ENCODE results near the gene PPP5C. TPM values are rescaled to one million over a fixed set of nuclear protein-coding genes. Genes with fewer than 3 reads are reported as not detected.

PPP5C gene
- total RNA-seq, 4 donors from 2014 or later, result 24.1 to 68.4 (median 41.4) TPM

DNA sequence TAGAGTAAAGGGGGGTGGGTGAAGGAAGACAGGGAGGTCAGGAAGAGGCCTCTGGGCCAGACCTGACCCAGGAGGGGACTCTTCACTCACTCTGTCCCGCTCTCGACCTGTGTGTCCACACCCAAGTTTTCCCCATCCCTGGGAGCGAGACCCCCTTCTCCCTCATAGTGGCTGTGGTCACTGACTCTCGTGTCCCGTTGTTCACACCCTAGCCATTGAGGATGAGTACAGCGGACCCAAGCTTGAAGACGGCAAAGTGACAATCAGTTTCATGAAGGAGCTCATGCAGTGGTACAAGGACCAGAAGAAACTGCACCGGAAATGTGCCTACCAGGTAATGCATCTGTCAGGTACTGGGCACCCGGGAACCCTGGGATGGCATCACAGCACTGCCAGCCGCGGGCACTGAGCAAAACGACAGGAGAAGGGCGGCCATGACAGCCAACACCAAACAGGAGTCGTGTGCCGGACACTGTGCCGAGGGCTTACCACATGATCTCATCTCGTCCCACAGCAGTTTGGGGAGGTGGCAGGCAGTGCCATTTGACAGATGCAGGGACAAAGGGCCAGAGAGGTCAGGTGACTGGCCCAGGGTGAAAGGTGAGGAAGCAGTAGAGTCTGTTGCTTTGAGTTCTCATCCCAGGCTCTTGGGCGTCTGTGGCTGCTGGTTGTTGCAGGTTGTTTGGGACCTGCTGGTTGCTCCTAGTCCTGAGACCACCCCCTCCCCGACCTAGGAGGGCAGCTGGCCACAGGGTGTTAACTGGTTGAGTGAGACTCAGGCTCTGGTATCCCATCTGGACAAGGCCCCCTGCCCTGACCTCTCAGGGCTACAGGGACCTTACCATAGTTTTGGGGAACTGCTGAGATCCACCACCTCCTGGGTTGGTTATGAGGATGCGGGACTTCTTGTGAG lies 29.6 kb downstream of the PPP5C start:
- TF ChIP-seq, protein P1, sequence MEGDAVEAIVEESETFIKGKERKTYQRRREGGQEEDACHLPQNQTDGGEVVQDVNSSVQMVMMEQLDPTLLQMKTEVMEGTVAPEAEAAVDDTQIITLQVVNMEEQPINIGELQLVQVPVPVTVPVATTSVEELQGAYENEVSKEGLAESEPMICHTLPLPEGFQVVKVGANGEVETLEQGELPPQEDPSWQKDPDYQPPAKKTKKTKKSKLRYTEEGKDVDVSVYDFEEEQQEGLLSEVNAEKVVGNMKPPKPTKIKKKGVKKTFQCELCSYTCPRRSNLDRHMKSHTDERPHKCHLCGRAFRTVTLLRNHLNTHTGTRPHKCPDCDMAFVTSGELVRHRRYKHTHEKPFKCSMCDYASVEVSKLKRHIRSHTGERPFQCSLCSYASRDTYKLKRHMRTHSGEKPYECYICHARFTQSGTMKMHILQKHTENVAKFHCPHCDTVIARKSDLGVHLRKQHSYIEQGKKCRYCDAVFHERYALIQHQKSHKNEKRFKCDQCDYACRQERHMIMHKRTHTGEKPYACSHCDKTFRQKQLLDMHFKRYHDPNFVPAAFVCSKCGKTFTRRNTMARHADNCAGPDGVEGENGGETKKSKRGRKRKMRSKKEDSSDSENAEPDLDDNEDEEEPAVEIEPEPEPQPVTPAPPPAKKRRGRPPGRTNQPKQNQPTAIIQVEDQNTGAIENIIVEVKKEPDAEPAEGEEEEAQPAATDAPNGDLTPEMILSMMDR (IDR thresholded peaks at IDR 0.05; ENCODE audit: low read depth), result no peak

DNA sequence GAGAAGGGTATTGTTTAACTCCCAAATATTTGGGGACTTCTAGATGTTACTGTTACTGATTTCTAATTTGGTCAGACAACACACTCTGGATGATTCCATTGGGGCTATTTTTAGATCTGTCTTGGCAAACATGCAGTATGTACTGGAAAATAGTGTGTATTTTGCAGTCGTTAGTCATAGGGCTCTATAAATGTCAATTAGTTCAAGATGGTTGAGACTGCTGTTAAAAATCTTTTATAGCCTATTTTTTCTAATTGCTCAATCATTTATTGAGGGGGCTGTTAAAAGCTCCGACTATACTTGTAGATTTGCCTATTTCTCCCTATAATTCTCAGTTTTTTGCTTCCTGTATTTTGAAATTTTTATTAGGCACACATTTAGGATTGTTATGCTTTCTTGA lies 31.4 kb downstream of the PPP5C start:
- TF ChIP-seq, protein P1 (IDR thresholded peaks at IDR 0.05; ENCODE audit: low read depth), result no peak

DNA sequence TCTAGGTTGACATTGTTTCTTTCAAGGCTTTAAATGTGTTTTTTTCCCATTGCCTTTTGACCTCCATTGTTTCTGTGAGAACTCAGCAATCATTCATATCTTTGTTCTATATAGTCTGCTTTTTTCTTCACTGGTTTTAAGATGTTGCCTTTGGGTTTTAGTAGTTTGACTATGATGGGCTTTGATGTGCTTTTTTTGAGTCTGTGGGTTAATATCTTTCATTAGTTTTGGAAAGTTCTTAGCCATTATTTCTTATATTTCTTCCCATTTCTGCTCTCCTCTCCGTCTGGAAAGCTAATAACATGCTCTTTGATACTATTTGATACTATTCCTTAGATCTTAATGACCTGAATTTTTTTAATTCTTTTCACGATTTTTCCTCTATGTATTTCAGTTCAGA lies 33.8 kb downstream of the PPP5C start:
- TF ChIP-seq, protein P1 (IDR thresholded peaks at IDR 0.05; ENCODE audit: low read depth), result no peak

DNA sequence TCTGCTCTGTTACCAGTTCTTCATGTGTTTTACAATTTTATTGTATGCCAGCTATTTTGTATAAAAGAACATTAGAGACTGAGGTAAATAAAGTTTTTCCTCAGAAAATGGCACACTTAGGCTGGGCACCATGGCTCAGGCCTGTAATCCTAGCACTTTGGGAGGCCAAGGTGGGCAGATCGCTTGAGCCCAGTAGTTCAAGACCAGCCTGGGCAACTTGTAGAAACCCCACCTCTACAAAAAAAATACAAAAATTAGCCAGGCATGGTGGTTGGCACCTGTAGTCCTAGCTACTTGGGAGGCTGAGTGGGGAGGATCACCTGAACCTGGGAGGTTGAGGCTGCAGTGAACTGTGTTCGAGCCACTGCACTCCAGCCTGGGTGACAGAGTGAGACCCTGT lies 34.5 kb downstream of the PPP5C start:
- TF ChIP-seq, protein P1 (IDR thresholded peaks at IDR 0.05; ENCODE audit: low read depth), result no peak

DNA sequence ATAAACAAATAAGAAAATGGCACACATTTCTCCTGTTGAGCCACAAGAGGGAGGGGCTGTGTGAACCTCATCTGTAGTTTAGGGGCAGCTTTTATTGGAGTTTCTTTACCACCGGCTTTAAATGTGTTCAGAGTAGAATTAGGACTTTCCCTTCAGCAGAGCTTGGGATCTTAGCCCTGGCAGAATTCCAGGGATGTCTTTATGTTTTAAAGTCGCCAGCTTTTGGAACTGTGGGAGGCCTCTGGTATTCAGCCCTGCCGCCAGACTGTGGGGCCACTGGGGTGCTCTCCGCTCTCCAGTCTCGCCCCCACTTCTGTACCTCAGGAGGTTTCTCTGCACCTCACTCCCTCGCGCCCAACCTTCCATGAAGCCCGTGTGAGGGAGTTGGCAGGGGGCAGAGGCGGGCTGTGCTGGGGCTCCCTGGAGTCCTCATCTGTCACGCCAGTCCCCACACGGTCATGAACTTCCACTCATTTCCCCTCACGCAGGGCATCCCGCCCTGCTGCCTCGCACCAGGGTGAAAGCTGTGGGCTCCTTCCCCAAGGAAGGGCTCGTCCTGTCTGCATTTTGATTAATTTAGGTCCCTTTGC lies 35.0 kb downstream of the PPP5C start:
- TF ChIP-seq, protein P1 (IDR thresholded peaks at IDR 0.05; ENCODE audit: low read depth), result no peak

DNA sequence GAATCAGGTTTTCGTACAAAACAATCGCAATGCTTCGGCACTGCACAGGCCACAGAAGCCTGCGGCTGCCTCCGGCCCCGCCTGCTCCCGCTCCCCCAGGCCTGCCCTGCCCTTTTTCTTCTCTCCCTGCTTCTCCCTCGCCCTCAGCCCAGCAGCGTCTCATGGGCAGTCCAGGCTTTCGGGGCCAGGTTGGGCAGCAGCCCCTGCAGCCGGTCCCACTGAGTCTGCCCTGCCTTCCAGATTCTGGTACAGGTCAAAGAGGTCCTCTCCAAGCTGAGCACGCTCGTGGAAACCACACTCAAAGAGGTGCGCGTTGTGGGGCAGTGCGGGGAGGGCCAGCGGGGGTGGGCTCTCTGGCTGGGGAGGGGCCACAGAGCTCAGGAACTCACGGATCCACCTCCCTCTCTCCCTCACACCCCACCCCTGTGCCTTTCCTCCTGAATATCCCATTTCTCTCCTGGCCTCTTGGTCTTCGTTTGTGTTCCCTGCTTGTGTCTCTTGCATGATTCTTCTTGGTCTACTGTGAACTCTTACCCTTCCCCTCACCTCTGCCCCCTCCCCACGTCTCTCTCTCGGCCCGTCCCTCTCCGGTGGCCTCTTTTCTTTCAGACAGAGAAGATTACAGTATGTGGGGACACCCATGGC lies 36.4 kb downstream of the PPP5C start:
- TF ChIP-seq, protein P1 (IDR thresholded peaks at IDR 0.05; ENCODE audit: low read depth), result no peak

DNA sequence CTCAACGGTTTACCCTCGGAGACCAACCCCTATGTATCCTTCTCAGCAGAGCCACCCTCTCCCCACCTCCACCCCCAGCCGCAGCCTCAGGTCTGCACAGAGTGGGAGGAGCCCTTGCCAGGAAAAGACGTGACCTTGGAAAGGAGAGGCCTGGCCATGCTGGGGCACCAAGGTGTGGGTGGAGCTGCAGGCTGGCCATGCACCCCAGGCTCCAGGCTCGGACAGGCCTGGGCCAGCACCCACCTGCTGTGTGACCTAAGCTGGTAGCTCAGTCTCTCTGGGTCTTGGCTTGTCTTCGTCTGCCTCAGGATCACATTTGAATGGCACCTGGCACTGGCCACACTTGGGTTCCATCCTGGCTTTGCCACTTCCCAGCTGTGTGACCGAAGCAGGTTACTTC lies 37.0 kb downstream of the PPP5C start:
- TF ChIP-seq, protein P1 (IDR thresholded peaks at IDR 0.05; ENCODE audit: low read depth), result no peak

Data from subcutaneous adipose tissue (tissue), 4 donors.